Endothelial cell of hepatic sinusoid (primary cell): ENCODE measurements around the gene PLCD1.

Source experiments
- in situ Hi-C: cut with HindIII; loops from 2 replicates; pipeline ENCODE4 v1.10.0; 2017; ENCODE audit warnings: low sequenced_read_pairs

PLCD1 gene

DNA sequence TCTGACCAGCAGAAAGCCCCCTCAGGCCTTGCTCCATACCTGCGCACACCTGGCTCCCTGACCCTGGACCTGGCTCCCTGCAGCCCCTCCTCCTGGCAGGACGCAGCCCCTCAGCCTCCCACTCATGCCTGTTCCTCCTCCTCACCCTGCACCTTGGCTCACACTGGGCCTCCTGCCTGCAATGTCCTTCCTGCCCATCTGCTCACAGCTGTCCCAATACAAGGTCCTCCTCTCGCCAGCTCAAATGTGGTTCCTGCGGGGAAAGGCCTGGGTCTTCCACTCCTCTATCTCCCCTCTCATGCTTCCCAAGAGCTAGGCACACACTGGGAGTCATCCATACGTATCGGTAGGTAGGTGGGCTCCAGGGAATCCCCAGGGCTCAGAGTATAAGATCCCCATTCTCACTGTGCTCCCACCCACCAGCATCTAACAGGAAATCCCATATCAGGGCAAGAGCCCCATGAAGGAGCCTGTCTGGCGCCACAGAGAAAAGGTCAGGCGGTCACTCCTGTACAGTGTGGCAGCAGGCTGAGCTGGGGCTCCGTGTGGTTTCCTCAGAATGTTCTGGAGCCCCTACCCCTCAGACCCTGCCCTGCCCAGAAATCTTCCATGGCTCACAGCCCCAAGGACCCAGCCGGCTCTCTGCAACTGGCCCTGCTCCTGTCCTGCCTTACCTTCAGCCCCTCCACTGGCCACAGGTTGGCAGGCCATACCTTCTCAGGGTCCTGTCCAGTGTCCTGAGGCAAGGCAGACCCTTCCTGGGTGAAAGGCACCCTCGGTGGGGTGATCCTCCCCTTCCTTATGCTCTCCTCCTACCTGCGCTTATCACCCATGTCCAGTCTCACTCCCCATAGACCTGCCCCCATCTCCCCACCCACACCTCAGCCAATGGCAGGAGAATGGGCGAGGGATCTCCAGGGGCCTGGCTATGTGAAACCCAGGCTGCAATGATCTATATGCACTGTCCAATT, 10.9 kb downstream of the PLCD1 start:
- in situ Hi-C loops, result loop anchor here (5.0 kb wide), 1 partner anchor 51 kb away; no protein-coding TSS in a partner anchor

DNA sequence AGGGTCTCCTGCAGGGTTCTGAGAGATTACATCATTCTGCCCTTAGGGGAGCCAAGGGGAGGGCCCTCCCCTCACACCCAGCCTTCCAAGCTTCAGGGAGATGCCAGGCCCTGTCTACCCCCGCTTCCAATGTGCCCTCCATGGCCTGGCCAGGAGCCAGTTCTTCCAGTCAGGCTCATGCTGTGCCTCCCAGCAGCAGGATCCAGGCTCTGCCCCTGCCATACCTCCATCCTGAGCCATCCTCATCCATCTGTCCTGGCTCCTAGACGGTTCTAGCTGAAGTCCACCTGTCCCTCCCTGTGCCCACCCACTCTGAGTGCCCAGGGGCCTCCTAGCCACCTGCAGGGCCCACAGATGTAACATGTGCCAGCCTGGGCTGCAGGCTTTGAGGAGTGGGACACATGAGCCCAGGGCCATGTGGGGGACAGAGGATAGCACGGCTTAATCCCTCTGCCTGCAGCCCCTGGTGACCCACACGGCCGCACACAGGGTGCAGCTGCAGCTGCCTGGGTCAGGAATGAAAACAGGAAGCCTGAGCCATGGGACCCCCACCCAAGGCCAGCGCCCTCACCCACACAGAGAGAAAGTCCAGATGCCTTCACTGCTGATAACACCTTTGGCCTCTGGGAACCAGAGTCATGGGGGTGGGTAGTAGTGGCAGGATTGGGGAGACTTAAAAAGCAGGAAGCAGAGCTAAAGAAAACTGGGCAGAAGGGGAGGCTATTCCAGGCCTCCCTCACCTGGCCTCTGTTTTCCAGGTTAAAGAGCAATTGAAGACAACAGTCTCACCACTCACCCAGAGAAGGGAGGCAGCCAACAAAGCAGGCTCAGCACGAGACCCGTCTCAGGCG, 11.8 kb downstream of the PLCD1 start:
- in situ Hi-C loops, result loop anchor here (5.0 kb wide), 1 partner anchor 50 kb away; no protein-coding TSS in a partner anchor

DNA sequence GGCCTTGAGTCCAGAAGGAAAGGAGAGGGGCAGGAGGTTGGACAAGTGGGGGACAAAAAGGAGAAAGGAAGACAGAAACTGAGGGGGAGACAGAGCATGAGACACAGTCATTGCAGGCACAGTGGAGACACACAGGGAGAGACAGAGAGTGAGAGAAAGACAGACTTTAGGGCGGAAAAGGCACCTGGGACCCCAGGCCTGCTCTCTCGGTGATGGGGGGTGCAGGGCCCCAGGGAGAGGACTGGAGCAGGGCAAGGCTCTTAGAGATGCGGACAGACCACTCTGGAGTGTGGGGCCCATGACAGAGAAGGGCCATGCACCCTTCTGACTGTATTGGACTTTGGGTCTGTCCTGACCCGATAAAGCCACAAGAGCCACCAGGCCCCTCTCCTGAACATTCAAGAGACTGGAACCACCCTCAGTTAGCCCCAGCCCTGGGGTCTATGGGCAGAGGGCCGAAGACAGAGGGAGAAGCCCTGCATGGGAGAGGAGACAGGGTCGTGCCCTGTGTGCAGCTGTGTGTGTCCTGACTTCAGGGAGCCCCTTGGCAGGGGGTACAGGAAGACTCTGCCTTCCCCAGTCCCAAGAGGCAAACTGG, 12.5 kb downstream of the PLCD1 start:
- in situ Hi-C loops, result loop anchor here (5.0 kb wide), 1 partner anchor 50 kb away; no protein-coding TSS in a partner anchor

DNA sequence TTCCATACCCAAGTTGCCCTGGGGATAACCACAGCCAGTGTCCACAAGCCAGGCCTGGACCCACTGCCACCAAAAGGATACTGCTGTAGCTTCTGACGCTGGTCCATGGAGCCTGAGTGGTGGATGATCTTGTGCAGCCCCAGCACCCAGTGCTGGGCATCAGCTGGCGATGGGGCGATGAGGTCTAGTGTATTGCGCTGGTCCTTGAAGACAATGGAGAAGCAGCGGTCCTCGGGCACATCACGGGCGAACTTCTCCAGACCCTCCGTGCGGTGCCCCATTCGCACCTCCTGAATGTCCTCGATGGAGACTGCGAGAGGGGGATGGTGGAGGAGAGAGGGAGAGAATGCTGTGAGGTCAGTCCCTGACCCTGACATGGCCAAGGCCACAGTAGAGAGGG, 13.0 kb downstream of the PLCD1 start:
- in situ Hi-C loops, result loop anchor here (5.0 kb wide), 1 partner anchor 49 kb away; no protein-coding TSS in a partner anchor

DNA sequence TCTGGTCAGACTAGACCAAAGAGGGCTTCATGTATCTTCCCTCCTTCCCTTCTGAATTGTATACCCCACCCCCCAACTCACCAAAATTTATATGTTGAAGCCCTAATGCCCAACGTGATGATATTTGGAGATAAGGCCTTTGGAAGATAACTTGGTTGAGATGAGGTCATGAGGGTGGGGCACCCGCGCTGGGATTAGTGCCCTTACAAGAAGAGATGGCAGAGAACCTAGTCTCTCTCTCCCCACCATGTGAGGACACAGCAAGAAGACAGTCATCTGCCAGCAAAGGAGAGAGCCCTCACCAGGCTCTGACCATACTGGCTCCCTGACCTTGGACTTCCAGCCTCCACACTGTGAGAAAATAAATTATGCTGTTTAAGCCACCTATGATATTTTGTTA, 13.5 kb downstream of the PLCD1 start:
- in situ Hi-C loops, result loop anchor here (5.0 kb wide), 1 partner anchor 49 kb away; no protein-coding TSS in a partner anchor

DNA sequence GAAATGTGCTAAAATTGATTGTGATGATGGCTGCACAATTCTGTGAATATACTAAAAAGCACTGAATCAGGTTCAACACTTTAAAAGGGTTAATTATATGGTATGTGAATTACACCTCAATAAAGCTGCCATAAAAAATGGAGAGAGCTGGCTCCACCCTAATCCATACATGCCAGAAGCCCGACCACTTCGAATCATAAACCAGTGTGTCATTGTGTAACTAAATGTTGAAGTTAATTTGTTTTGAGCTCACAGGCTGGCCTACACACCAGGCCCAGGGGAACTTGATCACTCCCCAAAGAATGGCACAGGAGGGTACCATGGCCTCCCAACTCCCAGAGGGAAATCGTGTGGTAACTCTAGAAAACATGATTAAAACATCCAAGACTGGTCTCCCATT, 14.0 kb downstream of the PLCD1 start:
- in situ Hi-C loops, result loop anchor here (5.0 kb wide), 1 partner anchor 48 kb away; no protein-coding TSS in a partner anchor

DNA sequence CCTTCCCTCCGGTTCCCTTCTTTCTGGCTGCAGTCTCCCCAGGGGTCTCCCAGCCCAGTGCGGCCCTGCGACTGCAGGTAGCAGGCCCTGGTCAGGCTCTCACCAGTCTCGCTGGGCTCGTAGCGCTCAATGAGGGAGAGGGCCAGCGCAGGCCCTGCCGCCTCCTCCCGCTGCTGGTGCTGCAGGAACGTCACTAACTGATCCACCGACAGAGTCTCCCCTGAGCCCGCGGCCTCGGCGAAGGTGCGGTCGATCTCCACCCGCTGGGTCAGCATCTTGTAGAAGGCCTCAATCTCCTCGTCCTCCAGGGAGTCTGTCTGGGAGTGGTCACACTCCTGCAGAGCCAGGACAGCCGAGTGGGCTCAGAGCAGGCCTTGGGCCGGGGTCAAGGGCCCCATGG, 18.3 kb downstream of the PLCD1 start:
- in situ Hi-C loops, result no loop called here

DNA sequence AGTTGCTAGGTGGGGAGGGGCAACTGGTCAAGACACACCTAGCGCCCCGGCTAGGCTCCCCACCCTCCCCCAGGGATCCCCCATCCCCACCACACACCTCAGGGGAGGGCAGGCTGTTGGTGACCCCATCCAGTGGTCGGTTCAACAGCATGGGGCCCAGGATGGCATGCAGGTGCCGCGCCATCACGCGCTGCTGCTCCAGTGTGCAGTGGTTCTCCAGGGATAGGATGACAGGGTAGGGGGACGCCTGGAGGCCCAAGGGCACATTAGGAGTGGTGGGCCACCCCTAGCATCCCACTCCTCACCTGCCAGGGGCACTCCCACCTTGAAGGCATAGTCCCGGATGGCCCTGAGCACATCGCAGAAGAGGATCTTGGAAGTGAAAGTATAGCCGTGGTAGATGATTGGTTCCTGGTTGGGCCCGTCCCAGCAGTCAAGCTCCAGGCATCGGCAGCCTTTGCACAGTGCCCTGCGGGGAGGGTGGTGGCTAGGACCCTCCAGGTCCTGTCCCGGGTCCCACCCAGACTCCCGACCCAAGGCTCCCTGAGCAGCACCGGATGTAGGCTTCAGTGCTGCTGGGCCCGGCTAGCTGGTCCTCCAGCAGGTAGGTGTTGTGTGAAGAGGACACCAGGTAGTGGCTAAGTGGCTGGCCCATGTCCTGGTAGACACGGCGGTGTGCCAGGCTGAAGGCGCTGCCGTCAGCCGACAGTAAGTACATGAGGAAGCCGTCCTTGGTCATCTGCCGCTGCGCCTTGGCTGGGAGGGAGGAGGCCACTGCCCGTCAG, 19.4 kb downstream of the PLCD1 start:
- in situ Hi-C loops, result no loop called here

DNA sequence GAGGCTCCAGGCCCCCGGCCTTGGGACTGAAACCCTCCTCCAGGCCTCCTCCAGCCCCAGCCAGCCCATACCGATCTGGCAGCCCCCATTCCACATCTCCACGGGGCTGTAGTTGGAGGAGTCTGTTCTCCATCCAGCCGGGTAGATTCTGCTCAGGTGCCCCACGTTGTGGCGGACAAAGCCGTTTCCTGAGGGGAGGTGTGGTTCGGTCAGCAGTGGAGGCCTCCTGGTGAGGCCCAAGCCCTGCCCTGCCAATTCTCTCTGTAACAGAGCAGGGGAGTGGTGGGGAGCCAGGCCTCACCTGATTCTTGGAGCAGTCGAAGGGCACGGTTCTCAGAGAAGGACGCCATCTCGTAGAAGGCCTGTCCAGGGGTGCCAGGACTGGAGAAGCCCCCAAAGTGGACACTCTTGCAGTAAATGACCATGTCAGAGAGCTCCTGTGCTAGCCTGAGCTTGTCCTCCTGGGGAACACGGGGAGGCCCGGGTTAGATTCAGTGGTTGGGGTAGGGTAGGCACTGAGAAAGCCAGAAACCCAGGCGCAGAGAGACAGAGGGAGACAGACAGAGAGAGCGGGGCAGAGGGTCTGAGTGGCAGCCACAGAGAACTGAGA, 20.4 kb downstream of the PLCD1 start:
- in situ Hi-C loops, result no loop called here

DNA sequence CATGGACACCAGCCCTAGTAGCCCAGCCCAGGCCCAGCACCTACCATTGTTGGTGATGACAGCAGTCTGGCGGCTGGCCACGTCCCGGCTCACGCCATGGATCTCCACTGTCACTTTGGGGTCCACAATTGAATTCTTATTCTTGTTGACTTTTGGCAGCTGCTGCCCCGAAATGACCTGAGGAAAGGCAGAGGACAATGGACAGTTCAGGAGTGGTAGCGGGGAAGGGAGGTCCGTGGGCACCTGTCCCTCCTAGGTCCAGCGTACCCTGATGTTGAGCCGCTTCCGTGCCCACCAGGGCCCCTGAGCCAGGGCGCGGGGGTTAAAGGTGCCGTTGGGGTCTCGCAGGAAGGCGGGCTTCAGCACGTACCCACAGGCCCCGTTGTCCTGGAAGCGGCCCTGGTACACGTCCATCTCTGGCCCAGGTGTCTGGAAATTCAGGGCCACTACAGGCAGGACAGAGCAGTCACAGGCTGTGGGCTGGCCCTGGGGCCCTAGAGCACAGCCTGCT, 21.2 kb downstream of the PLCD1 start:
- in situ Hi-C loops, result no loop called here

DNA sequence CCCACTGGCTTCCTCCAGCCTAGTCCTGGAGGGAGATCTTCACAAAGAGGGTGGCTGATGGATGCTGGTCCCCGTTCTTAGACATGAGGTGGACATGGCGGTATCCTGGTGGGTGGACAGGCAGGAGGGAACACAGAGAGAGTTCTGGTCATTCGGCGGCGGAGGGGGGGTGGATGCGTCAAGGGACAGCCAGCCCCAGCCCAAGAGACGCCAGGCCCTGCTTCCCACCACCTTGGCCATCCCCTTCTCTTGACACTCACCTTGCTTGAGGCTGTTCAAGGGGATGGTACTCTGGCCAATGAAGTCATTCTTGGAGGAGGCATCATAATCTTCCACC, 21.7 kb downstream of the PLCD1 start:
- in situ Hi-C loops, result no loop called here

DNA sequence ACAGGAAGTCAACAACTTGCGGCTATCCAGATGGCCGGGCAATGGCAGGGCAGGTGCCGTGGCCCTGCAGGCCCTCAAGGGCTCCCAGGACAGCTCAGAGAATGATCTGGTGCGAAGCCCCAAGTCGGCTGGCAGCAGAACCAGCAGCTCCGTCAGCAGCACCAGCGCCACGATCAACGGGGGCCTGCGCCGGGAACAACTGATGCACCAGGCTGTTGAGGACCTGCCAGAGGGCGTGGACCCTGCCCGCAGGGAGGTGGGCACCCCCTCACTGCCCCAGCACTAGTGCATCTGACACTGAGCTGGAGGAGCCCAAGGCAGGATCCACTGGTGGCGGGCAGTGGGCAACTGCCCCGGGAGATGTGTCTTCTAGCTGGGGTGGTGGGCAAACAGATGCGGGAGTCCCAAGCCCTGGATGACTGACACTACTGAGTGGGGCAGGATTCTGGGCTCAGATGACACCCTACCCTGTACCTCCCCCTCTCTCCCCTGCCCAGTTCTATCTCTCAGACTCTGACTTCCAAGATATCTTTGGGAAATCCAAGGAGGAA, 22.9 kb downstream of the PLCD1 start:
- in situ Hi-C loops, result no loop called here

DNA sequence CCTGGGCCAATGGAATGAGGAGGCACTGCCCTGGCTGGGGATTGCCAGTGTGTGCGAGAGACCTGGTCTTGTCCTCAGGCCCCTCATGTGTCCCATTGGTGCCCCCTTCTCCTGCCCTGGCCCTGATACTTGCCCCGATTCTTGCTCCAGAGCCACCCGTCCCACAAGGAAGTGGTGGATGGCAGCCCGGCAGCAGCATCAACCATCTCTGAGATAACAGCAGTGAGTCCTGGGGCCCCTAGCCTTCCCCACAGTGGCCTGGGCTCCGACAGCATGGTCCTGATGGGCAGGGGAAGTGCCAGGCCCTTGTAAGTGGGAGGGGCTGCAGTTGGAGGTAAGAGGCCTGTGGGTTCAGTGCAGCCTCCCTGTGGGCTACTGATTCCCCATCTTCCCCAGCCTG, 23.4 kb downstream of the PLCD1 start:
- in situ Hi-C loops, result no loop called here

DNA sequence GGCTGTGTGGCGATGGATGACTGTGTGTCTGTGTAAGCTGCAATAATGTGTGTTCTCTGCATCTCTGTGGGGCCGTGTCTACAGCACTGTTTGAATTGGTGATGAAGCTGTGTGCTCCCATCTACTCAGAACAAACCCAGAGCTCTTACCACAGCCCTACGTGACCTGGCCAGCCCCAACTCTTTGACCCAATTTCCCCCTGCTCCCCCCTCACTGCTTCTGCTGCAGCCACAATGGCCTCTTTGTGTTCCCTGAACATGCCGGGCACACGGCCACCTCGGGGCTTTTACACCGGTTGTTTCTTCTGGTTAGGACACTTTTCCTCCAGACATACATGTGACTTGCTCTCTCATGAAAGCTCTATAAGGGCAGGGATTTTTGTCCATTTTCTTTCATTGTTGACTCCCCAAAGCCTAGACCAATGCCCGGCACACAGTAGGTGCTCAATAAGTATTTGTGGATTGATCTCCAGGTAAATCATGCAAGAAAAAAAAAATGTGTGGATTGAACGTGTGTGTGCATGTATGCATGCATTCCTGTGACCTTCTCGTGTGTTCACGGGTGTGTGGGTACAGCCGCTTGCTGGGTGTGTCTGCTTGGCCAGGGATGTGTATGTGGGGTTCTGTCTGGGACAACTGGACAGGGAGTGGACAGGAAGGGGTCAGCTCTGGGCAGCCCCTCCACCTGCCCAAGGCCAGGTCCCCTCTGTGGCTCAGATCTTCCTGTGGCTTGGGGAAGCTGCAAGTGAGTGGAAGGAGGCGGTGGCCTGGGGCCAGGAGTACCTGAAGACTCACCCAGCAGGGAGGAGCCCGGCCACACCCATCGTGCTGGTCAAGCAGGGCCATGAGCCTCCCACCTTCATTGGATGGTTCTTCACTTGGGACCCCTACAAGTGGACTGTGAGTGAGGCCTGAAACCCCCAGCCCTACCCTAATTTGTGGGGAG, 24.1 kb downstream of the PLCD1 start:
- in situ Hi-C loops, result no loop called here

DNA sequence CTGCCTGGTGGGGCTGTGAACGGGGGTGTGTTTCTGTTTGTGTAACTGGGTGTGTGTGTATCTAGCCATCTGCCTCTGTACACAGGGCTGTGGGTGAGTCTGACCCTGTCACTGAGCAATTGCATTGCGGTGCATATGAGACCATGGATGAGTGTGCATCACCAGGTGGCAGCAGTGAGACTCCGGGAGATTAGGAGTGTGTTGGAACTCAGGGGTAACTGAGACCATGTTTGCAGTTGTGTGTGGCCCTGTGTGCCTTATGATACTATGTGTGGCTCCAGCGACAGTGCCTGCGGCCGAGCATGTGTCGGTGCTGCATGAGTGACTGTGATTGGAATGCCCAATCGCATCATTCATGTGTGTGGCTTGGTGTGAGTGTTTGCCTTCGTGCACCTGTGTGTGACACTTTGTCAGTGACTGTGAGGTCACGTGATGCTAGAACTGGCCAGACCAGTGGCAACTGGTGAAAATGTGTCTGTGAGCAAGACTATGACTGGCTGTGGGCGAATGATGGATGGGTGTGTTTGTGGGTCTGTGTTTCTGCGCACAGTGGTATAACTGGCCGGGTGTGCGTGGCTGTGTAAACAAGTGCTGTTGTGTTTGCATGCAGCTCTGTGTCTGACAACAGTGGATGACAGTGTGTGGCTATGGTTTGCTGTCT, 24.9 kb downstream of the PLCD1 start:
- in situ Hi-C loops, result no loop called here

DNA sequence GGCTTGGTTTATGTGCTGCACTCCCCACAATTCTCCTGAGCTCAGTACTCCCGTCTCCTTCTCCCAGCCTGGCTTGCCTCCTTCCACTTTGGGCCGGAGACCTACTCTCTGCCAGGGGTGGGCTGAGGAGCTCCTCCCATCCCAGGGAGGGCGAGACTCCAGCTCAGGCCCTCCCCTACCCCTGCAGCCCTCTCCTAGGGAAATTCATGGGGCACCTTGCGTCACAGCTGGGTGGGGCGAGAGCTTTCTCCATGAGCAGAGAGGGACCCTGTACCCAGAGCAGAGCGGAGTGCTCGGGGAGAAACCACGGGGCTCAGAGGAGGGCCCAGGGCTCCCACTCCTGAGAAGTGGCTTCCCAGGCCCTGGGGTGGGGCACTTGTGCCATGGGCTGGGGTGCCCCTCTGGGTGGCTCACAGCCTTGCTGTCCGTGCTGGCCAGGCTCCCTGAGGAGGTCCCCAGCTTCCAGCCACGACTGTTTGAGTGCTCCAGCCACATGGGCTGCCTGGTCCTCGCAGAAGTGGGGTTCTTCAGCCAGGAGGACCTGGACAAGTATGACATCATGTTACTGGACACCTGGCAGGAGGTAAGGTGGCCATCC, 25.5 kb downstream of the PLCD1 start:
- in situ Hi-C loops, result no loop called here

DNA sequence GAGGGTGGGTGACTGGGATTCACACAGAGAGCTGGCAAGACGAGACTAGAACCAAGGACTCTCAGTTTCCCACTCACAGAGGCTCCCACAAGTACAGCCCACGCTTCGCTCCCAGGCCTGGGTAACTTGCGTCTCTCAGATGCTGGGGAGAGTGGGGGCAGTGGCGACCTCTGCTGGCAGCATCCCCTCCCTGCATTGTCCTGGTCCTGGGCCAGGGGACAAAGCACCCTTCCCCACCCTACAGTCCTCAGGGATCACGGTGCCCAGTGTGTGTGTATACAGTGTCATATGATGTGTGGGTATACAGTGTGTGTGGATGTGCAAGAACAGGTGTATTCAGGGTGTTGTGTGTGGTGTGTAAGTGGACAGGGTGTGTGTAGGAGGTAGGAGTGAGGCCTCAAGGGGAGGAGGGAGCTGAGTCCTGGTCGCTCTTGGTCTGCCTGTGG, 26.0 kb downstream of the PLCD1 start:
- in situ Hi-C loops, result no loop called here
